Left kidney (tissue), 2 donors: ENCODE measurements around the gene RARB. TPM values are rescaled to one million over a fixed set of nuclear protein-coding genes. Genes with fewer than 3 reads are reported as not detected.

ENCODE experiments used
- DNase-seq: peaks from one replicate; pipeline ENCODE4 v3.0.0-alpha.2; 2013
- polyA plus RNA-seq: library from polyadenylated mRNA; unstranded; fragments of 120-200 nt; gene quantifications from one replicate; pipeline ENCODE4 v1.2.1, GENCODE V29; 2013; ENCODE audit not compliant: insufficient read length

RARB gene
- polyA plus RNA-seq, 1 donor = 50.7 TPM

DNA sequence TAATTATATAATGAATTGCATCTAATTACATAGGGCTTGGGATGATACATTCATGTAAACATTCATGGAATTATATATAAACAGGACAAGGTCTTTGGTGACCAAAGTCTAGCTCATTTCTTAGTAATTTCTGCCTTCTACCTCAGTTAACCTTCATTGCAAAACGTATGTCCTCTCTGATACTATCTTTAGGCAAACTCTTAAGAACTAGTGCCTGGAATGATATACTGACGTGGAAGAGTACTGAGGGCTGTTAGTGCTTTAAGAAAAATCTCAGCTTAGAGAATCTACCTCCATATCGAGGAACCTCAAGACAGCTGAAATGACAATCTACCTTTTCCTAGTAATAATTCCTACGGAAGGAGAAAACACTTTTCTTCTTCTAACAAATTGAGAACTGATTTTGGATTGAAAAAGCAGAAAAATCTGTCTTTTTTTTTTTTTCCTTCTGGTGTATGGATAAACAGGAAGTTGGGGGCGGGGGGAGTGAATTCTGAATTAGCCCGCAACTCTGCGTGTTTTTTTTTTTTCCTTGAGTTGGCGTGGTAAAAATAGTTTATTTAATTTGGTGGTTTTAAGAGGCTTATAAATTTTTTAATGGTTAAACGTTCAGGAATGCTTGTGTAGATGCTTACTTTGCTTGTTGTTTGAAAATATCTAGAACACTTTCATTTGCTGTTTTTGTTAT, 43.2 kb downstream of the RARB start:
- DNase-seq = no peak

DNA sequence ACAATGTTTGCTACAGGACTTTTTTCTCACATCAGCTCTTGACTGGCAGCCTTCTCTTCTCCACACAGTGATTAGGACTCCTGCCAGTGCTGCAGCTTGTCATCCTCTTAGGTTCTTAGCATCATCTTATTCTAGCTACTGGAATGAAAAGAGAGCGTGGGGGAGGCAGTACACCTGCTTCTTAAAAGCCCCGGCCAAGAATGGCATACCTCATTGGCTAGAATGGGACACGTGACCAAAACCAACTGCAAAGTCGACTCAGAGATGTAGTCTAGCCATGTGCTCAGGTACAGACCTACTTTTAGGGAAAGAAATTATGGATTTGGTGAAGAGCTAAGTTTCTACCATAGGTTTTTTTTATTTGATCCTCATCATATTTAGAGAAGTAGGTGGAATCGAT, 44.1 kb downstream of the RARB start:
- DNase-seq = no peak

DNA sequence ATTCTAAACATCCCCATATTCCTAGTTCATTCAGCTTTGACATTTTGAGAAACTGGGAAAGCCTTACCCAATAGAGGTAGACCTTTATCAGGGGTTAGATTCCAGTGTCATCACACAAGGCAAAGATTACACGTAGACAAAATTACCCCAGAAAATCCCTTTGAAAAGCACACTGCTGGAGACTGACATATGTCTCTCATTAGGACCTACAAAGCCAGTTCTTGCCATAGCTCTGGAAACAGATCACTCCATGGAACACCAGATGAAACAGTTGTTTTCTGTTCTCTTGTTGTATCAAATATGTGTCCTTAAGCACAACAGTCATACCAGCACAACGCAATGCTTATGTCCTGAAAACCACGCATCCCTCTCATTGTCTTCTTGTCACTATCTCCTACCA, 44.7 kb downstream of the RARB start:
- DNase-seq = no peak

DNA sequence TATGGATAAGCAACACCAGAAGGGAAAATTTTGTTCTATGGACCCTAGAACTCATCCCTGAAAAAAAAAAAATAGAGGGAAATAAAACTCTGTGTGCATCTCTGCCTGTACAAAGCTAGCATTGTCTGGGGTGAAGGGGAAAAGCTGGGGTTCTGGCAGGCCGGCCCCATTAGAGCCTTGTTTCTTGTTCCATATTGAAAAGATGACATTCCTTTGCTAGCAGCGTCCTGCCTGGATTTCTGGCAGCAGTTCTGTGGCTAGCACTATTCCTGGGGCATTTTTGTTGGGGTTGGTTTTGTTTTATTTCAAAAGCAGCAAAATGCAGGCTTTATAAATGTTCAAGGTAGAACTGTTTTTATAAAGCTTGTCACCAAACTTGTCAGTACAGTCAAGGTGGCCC, 45.2 kb downstream of the RARB start:
- DNase-seq = no peak

DNA sequence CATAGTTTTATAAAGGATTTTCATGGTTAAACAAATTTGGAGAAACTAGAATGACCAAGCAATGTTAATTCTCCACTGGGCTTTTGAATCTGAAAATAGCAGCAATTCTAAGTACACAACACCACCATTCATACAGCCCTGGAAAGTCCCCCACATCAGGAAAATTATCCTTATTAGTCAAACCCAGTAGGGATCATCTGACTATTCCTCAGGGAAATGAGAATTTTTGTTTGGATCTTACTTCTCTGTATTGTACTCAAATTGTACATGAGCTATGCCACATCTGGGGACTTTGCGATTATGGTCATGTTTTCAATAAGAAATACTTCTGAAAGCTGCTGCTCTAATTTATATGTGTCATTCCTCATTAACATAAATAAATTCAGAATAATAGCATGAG, 46.0 kb downstream of the RARB start:
- DNase-seq = no peak

DNA sequence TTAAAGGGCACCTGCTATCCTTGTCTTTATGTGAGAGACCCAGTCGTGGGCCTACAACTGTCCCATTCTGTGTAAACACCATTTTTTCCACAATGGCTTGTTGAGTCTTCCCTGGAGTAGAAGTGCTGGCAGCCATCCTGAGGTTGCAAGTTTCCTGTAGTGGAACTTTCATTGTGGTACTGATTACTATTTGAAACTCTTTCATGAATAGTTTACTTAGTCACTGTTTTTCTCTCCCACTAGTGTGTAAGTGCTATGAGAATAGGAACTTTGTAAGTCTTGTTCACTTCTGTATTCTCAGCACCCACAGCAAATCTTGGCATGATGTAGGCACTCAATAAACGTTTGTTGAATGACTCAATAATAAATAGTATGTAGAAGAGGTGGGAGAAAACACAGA, 48.6 kb downstream of the RARB start:
- DNase-seq = no peak

DNA sequence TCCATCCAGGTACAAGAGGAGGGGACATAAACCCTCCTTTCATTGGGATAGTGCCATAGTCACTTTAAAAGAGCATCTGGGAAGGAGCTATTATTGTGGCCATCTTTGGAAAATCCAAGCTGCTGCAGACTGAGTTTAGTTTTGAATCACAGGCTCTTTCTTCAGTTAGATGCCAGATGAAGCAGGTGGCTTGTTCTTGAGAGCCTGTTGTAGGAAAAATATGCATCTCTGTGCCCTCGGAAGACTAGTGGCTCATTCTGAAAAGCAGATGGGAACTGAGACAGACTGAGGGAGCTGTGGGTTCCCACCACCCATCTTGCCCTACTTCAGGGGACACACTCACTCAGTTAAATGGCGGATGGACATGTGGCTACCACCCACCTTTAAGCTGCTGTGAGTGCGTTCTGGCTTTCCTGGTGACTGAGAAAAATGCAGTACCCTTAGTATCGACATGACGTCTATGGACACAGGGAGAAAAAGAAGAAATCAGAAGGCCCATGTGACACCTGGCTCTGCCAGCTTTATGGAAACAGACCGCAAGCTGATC, 50.2 kb downstream of the RARB start:
- no peak for DNase-seq

DNA sequence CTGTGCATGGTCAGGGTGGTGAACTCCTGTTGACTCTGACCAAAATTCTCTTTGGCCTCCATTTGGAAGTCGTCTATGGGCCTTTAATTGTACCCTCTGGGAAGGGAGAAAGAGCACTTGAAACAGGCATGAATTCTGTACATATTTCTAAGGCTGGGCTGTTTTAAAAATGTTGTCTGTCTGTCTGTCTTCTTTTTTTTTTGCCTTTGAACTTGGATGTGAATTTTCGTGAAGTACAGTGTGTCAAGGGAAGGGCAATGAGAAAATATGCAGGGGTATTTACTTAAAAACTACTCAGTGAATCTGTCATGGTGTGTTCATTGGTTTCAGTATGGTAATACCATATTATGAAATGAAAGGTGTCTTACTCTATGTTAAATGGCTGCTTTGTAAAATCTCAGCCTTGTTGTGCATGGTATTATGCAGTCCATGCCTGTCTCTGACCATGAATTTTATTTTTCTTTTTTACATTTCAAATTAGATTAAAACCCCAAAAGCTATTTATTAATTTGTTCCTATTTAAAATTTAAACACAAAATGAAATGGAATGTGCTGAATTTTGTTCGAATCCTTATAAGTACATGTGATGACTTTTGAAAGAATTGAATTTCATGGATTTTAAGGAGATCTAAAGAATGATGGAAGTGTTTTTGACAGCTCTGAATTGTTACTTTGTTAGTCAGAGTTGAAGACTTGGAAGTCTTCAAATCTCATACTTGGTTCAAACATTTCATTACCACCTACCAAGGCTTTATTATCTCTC, 51.1 kb downstream of the RARB start:
- no peak for DNase-seq

DNA sequence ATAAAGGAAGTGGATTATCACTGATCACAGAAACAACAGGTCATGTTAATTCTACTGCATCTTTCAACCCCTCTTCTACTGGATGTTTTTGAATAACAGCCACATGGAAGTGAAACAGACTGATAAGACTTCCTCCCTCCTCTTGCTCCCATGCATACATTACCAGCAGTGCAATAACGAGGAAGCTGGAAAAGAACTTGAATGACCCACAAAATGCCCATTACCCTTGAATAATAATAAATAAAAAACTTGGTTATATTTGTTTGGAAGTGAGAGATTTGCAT, 51.6 kb downstream of the RARB start:
- no peak for DNase-seq

DNA sequence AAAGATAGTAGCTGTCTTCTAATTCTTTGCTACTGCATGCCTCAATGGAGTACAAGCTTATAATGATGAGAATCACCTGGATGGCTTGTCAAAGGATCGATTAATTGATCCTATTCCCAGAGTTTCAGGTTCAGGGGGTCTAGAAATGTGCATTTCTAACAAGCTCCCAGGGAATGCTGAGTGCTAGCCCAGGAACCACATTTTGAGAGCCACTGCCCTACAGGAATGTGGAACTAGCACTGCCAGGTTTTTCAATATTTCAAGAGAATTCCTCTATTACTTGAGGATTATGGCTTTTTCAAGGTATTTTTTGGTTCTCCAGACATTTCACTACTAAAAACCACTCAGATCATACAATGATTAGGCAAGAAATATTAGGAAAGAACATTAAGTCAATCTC, 52.7 kb downstream of the RARB start:
- no peak for DNase-seq

DNA sequence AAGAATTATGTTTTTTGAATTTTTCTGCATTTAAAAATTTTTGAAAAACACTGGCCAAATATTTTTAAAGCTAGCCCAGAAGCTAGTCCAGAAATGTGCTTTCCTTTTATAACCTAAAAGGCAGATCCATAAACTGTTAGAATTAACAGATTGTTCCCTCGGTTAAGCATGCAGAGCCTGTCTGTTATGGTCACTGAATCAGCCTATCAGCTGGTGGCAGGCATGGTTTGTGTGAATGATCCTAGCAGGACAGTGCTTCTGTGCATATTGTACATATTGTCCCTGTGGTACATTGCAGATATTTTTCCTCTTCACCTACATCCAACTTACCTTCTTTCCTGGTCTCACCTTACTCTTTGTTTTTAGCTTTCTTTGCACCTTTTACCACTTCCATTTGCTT, 53.3 kb downstream of the RARB start:
- no peak for DNase-seq

DNA sequence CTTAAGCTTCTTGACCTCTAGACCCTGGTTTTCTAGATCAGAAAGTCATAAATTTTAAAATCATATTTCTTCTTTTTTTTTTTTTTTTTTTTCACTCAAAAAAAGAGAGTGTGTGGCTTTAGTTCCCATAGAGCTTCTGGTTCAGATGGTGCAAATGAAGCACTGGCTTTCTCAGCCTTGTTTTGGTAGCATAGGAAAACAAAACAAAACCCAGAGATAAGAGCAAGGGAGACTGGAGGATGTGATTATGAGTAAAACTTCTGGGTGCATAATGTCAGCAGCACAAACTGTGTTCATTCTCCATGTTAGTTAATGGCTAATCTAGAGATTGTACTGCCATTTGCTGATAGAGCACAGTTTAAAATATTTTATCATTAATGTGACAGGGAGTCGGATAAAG, 55.4 kb downstream of the RARB start:
- DNase-seq = no peak

DNA sequence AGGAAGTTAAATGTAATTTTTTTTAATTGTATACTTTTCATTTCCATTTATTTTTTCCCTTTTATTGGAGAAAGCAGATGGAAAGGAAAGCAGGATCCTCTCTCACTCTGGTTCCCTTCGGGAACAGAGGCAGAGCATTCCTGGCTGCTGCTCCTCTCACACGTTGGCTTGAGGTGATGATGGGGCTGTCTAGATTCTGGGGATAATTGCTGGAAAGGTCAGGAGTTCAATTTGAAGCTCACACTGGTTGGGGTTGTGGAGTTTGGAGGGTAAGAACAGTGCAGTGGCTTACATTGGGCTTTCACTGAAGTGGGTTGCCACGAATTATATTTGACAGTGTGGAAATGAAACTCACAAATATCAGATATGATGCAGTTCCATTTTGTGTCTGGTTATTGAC, 57.6 kb downstream of the RARB start:
- no peak for DNase-seq

DNA sequence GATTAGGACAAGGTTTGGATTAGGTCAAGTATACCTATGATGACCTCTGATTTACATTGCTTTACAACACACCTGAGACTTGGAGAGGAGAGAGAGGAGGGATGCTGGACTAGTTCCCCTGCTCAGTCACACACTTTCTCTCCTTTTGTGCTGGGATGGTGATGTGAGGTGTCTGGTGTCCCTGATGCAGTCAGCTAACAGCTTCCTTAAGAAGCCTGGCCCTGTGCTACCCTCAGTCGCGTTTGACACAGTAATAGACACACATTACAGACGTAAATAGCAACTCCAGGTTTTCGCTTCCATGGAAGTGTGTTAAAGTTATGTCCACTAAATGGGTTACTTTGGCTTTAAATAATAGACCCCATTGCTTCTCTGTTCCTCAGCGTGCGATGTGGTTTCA, 58.9 kb downstream of the RARB start:
- no peak for DNase-seq

DNA sequence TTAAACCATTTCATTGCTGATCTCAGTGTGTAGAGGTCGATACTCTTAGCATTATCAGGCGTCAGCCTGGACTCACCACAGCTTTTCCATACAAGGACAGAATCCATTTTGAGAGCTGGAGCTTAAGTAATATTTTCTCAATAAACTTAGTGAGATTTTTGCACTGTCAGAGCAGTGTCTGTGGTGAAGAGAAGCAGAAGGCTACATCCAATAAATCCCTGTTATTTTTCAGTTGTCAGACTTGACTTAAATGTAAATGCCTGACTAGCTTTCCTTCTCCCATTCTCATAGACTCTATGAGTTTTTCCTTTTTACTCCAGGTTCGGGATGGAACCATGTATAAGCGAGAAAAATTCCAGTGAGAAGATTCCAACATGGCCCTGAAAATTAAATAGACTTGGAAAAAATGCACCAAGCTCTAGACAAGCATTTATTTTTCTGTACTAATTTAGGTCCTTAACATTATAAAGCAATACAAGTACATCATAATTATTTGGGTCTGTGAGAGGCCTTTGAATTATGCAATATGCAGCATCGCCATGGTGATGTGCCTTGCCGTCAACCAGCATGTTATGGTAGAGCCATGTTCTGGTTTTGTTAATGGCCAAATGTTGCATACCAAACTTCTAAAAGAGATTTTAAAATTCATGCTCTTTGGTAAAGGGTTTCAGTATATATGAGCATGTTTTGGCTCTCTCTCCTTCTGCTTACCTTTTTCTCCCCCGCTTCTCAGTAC, 62.0 kb downstream of the RARB start:
- no peak for DNase-seq

DNA sequence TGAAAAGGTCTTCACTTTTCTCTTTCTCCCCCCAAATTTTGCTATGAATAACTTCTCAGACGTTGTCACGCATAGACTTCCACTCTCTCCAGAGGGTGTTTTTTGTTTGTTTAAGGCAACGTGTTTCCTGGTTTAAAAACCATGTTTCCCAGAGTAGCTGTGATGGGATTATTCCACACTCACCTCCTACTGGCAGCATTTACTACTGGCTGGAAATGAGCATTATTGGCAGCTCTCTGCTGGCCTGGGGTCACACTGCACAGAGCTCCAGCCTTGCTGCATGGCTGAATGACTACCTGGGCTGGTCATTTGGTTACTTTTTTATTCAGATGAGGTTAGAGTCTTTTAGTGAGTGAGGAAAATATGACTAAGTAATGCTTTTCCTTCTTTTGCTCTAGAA, 65.2 kb downstream of the RARB start:
- no peak for DNase-seq

DNA sequence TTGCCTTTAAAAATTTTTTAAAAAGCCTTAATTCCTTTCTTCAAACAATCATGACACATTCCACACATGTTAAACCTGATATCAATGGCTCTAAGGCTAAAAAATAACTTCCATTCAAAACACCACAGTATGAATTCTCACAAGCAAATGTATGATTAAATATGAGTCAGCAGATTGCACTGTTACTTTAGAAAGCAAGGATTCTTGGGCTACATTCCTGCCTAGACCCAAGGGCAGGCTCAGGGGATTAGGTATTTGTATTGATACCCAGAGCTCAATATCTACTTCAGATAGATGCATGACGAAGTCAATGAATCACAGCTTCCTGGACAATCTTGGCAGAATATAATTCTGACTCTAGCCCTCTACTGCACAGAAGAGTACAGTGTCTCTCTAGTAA, 65.7 kb downstream of the RARB start:
- DNase-seq = no peak

DNA sequence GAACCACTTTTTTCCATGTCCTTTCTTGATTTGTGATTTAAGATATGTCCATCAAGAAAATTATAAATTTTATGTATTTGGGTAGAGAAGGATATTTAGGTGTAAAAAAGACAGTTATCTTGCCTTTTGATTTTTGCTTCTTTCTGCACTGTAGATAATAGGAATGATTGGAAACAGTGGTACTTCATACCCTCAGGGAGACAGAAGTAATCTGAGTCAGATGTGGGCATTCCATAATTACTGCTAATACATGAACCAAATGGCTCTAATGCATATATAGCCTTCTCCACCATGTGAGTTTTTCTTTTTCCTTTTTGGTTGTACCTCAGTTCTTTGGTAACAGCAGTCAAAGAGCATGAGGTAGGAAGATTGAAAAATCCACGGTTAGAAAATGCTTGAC, 67.2 kb downstream of the RARB start:
- no peak for DNase-seq

DNA sequence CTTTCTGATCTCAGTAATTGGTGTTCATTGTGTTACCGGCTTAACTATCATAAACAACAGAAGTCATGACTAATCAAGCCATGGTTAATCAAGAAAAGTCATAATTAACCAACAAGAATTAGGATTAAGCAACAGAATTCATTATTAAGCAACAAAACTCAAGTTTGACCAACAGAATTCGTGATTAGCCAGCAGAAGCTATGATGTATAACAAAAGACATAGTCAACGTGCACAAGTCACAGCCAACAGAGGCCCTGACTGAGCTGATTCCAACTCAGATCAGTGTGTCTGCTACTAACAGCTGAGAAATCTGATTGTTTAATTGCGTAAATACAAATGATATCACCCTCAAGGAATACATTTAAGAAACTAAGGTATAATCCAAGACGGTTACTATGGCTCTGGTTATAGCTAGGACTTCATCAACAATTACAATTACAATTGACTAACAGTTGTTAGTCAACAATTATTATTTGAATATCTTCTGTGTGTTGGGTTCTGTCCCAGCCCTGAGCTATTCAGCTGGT, 67.7 kb downstream of the RARB start:
- no peak for DNase-seq

DNA sequence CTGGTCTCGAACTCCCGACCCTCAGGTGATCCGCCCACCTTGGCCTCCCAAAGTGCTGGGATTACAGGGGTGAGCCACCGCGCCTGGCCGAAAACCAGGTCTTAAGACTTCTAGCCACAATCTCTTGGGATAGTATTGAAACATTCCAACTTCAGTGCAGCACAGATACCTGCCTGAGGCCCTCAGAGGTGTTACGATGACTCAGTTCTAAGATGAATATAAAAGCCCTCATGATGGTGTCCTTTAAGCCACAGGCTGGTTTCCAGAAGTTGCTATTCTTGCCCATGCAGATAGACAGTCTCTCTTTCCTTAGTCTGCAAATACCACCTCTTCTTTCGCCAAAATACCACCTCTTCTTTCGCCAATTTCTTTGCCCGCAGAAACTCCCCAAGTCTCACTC, 69.0 kb downstream of the RARB start:
- DNase-seq = no peak

DNA sequence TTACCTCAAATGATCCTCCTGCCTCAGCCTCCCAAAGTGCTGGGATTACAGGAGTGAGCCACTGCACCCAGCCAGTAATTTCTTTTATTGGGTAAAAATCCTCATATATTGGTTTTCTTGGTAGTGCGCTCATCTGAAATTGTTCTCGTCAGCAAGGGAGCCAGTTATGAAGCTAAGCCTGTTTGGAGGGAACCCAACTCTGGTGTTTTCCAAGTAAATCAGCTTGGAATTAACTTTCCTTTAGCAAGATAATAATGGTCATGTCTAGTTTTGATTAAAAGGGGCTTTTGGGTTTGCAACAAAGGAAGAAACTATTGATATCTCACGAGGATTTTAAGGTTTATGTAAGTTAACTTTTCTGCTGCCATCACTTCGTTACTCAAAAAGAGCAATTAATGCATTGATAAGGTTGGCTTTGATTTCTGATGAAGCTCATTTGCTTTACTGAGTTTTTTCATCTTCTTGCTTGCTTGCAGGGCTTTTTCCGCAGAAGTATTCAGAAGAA, 72.7 kb downstream of the RARB start:
- DNase-seq = no peak

DNA sequence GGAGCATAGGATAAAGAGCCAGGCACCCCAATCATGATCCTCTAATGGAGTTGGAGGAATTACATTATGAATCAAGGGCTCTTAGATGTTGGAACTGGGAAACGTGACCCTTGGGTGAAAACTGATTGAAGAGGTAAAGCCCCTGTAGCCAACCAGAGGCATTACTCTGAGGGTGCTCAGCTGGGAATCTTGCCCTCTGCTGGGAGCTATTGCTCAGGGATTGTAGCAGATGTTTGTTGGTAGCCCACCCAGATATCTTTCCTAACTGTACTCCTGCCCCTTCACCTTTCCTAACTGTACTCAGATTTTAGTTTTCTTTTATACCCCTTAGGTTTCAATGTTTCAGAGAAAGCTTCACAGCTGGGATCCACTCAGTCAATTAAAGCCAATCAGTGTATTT, 74.2 kb downstream of the RARB start:
- DNase-seq = no peak

DNA sequence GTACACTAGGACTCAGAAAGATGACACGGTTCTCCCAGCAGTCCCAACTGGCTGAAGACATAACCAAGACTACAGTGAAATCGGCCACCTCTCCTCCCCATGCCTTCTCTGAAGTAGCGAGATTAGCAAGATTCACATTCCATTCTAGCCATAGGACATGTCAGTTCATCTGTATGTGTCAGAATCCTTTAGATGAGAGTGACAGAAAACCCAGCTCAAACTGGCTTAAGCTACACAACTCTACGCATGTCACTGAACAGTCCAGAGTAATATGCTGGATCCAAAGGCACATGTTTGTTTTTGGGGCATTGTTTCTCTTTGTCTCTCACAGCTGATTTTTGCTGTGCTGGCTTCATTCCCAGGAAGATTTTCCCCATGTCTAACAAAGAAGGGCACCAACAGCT, 75.8 kb downstream of the RARB start:
- DNase-seq = no peak
